Heart left ventricle (tissue), 13 donors: Measurements from ENCODE around the gene ZFP36.

Source experiments
- CTCF ChIP-seq, 12 donors: fragments of 200-600 bp; sonication (generic) in 4 of 12; IDR thresholded peaks; one replicate each; pipeline versions ENCODE4 v1.5.0 to v1.8.0; 2018 to 2022; ENCODE audit warnings: antibody characterized with exemption in 12 of 12, mild to moderate bottlenecking in 5 of 12
- POLR2A ChIP-seq, 2 donors: fragments of 450-650 bp; IDR thresholded peaks; one replicate each; pipeline ENCODE4 v1.6.1; 2017; ENCODE audit warnings: antibody characterized with exemption in 2 of 2, mild to moderate bottlenecking in 2 of 2, moderate library complexity in 2 of 2
- donor health status: ischemic (EF 13 %, LVEDD 7.1; RV severe dilation, severe dysfunction).
- donor health status: DM: no; HTN: yes; CAD: no.
- donor health status: DM: no; HTN: no; CAD: no.
- donor health status: ischemic (EF 25% LVEDD 6.9; RV normal size, moderate dysfunction).
- donor health status: ischemic (EF 25% LVEDD 5.7; RV mildly dilated, moderate dysfunction).
- donor health status: ischemic (EF 35%, LVEDD 5.7; RV mildly dilated, moderate dysfunction).
- donor health status: nonischemic (EF 11% LVEDD 7.7; RV severe dilation, severe dysfunction).
- donor health status: DM: yes; HTN: yes; CAD: no.
- donor health status: PGD.
- donor health status: ischemic (EF 29% LVEDD 5.4; RV normal size, mild dysfunction).
- donor health status: nonischemic (EF 23%, LVEDD 6.1; RV moderate dilation, normal function).

- TF ChIP-seq POLR2A (IDR thresholded peaks at IDR 0.05) (no peak), CTCF (IDR thresholded peaks at IDR 0.05) (no peak)
These were observed 41.1 kb upstream of the ZFP36 start for GRCh38 chr19:39365531-39365930.
